SK-N-SH treated with all-trans-retinoic acid at 6 μM for 48 hours (cell line): ENCODE data around the gene FRMD5.
A peak's percentile ranks its signal among the peaks of the same experiment; 100 is the strongest.

Experiments
- ATAC-seq: fragments of 200-7000 bp; cut with Tn5 transposase; 3 replicates; pipeline ENCODE4 v1.9.1; 2020; ENCODE audit warnings: mild to moderate bottlenecking, moderate library complexity
- ARNTL ChIP-seq: fragments of 450-650 bp; formaldehyde crosslinking; IDR thresholded peaks from 2 replicates; pipeline ENCODE4 v1.5.0; 2020; ENCODE audit warnings: low read depth, mild to moderate bottlenecking, moderate library complexity, borderline replicate concordance
- BACH2 ChIP-seq: fragments of 250-450 bp; sonication (Bioruptor Pico); IDR thresholded peaks from 2 replicates; pipeline ENCODE4 v1.9.0; 2021; ENCODE audit warnings: mild to moderate bottlenecking, borderline replicate concordance
- CSDC2 ChIP-seq: fragments of 250-450 bp; sonication (Bioruptor Pico); IDR thresholded peaks from 2 replicates; pipeline ENCODE4 v1.5.0; 2020; ENCODE audit warnings: mild to moderate bottlenecking, moderate library complexity
- ESRRG ChIP-seq: fragments of 250-450 bp; sonication (Bioruptor Pico); IDR thresholded peaks from 2 replicates; pipeline ENCODE4 v1.6.1; 2021; ENCODE audit warnings: mild to moderate bottlenecking
- GLIS3 ChIP-seq: fragments of 250-450 bp; sonication (Bioruptor Pico); IDR thresholded peaks from 2 replicates; pipeline ENCODE4 v1.5.0; 2020; ENCODE audit warnings: mild to moderate bottlenecking, moderate library complexity
- ISL1 ChIP-seq: fragments of 250-450 bp; sonication (Bioruptor Pico); IDR thresholded peaks from 2 replicates; pipeline ENCODE4 v2.1.2; 2022; ENCODE audit warnings: mild to moderate bottlenecking, moderate library complexity
- OSR1 ChIP-seq: fragments of 250-450 bp; sonication (Bioruptor Pico); IDR thresholded peaks from 2 replicates; pipeline ENCODE4 v1.8.0; 2022; ENCODE audit warnings: moderate library complexity, mild to moderate bottlenecking, inconsistent platforms
- PPARA ChIP-seq: fragments of 250-450 bp; sonication (Bioruptor Pico); IDR thresholded peaks from 2 replicates; pipeline ENCODE4 v1.5.0; 2020; ENCODE audit warnings: mild to moderate bottlenecking, borderline replicate concordance
- RARB ChIP-seq: fragments of 250-450 bp; sonication (Bioruptor Pico); IDR thresholded peaks from 2 replicates; pipeline ENCODE4 v1.8.0; 2021; ENCODE audit warnings: mild to moderate bottlenecking, moderate library complexity
- SNAI2 ChIP-seq: fragments of 250-450 bp; sonication (Bioruptor Pico); IDR thresholded peaks from 2 replicates; pipeline ENCODE4 v1.5.0; 2020; ENCODE audit warnings: mild to moderate bottlenecking, moderate library complexity
- TCF4 ChIP-seq: fragments of 250-450 bp; sonication (Bioruptor Pico); IDR thresholded peaks from 2 replicates; pipeline ENCODE4 v1.8.0; 2021; ENCODE audit warnings: mild to moderate bottlenecking, moderate library complexity, borderline replicate concordance
- TOX ChIP-seq: fragments of 250-450 bp; sonication (Bioruptor Pico); IDR thresholded peaks from 2 replicates; pipeline ENCODE4 v1.8.0; 2021; ENCODE audit warnings: mild to moderate bottlenecking, moderate library complexity, borderline replicate concordance
- ZC3H10 ChIP-seq: fragments of 250-450 bp; sonication (Bioruptor Pico); IDR thresholded peaks from 2 replicates; pipeline ENCODE4 v1.5.1; 2021; ENCODE audit warnings: mild to moderate bottlenecking, moderate library complexity
- ZFP3 ChIP-seq: fragments of 250-450 bp; sonication (Bioruptor Pico); IDR thresholded peaks from 2 replicates; pipeline ENCODE4 v1.5.0; 2020; ENCODE audit warnings: mild to moderate bottlenecking, moderate library complexity
- ZFP30 ChIP-seq: fragments of 450-650 bp; formaldehyde crosslinking; IDR thresholded peaks from 2 replicates; pipeline ENCODE4 v1.5.0; 2022; ENCODE audit warnings: mild to moderate bottlenecking, moderate library complexity
- ZNF565 ChIP-seq: fragments of 450-650 bp; formaldehyde crosslinking; conservative IDR thresholded peaks from 2 replicates; pipeline ENCODE4 v1.5.0; 2020; ENCODE audit warnings: low read depth, mild to moderate bottlenecking, moderate library complexity
- ZNF70 ChIP-seq: fragments of 450-650 bp; formaldehyde crosslinking; IDR thresholded peaks from 2 replicates; pipeline ENCODE4 v1.5.0; 2020; ENCODE audit warnings: mild to moderate bottlenecking, moderate library complexity
- ZNF8 ChIP-seq: fragments of 450-650 bp; formaldehyde crosslinking; IDR thresholded peaks from 2 replicates; pipeline ENCODE4 v1.5.0; 2020; ENCODE audit warnings: mild to moderate bottlenecking, moderate library complexity
- TF ChIP-seq, protein P1 (sequence below): fragments of 250-450 bp; sonication (Bioruptor Pico); IDR thresholded peaks from 2 replicates; pipeline ENCODE4 v1.8.0; 2021; ENCODE audit warnings: low read depth, mild to moderate bottlenecking, moderate library complexity, borderline replicate concordance
- TF ChIP-seq, protein P2 (sequence below): fragments of 250-450 bp; sonication (Bioruptor Pico); IDR thresholded peaks from 2 replicates; pipeline ENCODE4 v1.5.1; 2020; ENCODE audit warnings: low read depth, mild to moderate bottlenecking, moderate library complexity
- TF ChIP-seq, protein P3 (sequence below): fragments of 250-450 bp; sonication (Bioruptor Pico); IDR thresholded peaks from 2 replicates; pipeline ENCODE4 v1.5.1; 2021; ENCODE audit warnings: mild to moderate bottlenecking, moderate library complexity
- TF ChIP-seq, protein P4 (sequence below): fragments of 250-450 bp; sonication (Bioruptor Pico); IDR thresholded peaks from 2 replicates; pipeline ENCODE4 v1.8.0; 2020; ENCODE audit warnings: mild to moderate bottlenecking, moderate library complexity, borderline replicate concordance
- TF ChIP-seq, protein P5 (sequence below): fragments of 250-450 bp; sonication (Bioruptor Pico); IDR thresholded peaks from 2 replicates; pipeline ENCODE4 v1.5.0; 2020; ENCODE audit warnings: mild to moderate bottlenecking, moderate library complexity

Gene FRMD5

DNA sequence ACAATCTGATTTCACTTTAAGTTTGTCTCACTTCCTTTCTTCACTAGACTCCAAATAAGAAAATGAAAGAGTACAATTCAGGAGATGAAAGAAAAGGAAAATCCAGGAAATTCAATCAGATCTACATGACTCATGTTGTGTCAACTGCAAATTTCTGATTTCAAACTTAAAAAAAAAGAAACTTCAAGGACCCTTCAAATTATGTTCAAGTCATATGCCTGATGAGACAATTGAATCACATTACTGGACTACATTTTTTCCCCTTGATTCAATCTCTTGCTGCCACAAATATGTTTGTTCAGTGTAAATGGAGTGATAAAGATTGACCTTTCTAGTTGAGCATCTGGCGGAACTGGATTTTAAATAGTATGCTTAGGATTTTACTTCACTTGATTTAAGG lies 37.4 kb downstream of the FRMD5 start:
- TF ChIP-seq PPARA (no peak), GLIS3 (no peak), TCF4 (CRISPR knock-in tag) (no peak), TOX (CRISPR knock-in tag) (no peak), SNAI2 (CRISPR knock-in tag) (no peak), CSDC2 (peak; percentile 46; the same call in 1 of the 2 replicates), BACH2 (CRISPR knock-in tag) (no peak), OSR1 (CRISPR knock-in tag) (no peak), ZNF565 (no peak), ZNF8 (CRISPR knock-in tag) (no peak), ISL1 (CRISPR knock-in tag) (peak; percentile 96), ZNF70 (no peak), ESRRG (no peak), ZFP3 (CRISPR knock-in tag) (0 out of 2 replicates have a peak, but pooled peaks have one; percentile 53), RARB (CRISPR knock-in tag) (no peak), ZFP30 (CRISPR knock-in tag) (no peak), ZC3H10 (CRISPR knock-in tag) (peak; percentile 94), ARNTL (CRISPR knock-in tag) (no peak)
- TF ChIP-seq, protein P1, sequence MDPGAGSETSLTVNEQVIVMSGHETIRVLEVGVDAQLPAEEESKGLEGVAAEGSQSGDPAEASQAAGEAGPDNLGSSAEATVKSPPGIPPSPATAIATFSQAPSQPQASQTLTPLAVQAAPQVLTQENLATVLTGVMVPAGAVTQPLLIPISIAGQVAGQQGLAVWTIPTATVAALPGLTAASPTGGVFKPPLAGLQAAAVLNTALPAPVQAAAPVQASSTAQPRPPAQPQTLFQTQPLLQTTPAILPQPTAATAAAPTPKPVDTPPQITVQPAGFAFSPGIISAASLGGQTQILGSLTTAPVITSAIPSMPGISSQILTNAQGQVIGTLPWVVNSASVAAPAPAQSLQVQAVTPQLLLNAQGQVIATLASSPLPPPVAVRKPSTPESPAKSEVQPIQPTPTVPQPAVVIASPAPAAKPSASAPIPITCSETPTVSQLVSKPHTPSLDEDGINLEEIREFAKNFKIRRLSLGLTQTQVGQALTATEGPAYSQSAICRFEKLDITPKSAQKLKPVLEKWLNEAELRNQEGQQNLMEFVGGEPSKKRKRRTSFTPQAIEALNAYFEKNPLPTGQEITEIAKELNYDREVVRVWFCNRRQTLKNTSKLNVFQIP (CRISPR knock-in tag): peak; percentile 87; the same call in 1 of the 2 replicates
- TF ChIP-seq, protein P2, sequence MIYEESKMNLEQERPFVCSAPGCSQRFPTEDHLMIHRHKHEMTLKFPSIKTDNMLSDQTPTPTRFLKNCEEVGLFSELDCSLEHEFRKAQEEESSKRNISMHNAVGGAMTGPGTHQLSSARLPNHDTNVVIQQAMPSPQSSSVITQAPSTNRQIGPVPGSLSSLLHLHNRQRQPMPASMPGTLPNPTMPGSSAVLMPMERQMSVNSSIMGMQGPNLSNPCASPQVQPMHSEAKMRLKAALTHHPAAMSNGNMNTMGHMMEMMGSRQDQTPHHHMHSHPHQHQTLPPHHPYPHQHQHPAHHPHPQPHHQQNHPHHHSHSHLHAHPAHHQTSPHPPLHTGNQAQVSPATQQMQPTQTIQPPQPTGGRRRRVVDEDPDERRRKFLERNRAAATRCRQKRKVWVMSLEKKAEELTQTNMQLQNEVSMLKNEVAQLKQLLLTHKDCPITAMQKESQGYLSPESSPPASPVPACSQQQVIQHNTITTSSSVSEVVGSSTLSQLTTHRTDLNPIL: peak; percentile 88
- TF ChIP-seq, protein P3, sequence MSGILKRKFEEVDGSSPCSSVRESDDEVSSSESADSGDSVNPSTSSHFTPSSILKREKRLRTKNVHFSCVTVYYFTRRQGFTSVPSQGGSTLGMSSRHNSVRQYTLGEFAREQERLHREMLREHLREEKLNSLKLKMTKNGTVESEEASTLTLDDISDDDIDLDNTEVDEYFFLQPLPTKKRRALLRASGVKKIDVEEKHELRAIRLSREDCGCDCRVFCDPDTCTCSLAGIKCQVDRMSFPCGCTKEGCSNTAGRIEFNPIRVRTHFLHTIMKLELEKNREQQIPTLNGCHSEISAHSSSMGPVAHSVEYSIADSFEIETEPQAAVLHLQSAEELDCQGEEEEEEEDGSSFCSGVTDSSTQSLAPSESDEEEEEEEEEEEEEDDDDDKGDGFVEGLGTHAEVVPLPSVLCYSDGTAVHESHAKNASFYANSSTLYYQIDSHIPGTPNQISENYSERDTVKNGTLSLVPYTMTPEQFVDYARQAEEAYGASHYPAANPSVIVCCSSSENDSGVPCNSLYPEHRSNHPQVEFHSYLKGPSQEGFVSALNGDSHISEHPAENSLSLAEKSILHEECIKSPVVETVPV: no peak
- TF ChIP-seq, protein P4, sequence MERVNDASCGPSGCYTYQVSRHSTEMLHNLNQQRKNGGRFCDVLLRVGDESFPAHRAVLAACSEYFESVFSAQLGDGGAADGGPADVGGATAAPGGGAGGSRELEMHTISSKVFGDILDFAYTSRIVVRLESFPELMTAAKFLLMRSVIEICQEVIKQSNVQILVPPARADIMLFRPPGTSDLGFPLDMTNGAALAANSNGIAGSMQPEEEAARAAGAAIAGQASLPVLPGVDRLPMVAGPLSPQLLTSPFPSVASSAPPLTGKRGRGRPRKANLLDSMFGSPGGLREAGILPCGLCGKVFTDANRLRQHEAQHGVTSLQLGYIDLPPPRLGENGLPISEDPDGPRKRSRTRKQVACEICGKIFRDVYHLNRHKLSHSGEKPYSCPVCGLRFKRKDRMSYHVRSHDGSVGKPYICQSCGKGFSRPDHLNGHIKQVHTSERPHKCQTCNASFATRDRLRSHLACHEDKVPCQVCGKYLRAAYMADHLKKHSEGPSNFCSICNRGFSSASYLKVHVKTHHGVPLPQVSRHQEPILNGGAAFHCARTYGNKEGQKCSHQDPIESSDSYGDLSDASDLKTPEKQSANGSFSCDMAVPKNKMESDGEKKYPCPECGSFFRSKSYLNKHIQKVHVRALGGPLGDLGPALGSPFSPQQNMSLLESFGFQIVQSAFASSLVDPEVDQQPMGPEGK: peak; percentile 63; the same call in 1 of the 2 replicates
- TF ChIP-seq, protein P5, sequence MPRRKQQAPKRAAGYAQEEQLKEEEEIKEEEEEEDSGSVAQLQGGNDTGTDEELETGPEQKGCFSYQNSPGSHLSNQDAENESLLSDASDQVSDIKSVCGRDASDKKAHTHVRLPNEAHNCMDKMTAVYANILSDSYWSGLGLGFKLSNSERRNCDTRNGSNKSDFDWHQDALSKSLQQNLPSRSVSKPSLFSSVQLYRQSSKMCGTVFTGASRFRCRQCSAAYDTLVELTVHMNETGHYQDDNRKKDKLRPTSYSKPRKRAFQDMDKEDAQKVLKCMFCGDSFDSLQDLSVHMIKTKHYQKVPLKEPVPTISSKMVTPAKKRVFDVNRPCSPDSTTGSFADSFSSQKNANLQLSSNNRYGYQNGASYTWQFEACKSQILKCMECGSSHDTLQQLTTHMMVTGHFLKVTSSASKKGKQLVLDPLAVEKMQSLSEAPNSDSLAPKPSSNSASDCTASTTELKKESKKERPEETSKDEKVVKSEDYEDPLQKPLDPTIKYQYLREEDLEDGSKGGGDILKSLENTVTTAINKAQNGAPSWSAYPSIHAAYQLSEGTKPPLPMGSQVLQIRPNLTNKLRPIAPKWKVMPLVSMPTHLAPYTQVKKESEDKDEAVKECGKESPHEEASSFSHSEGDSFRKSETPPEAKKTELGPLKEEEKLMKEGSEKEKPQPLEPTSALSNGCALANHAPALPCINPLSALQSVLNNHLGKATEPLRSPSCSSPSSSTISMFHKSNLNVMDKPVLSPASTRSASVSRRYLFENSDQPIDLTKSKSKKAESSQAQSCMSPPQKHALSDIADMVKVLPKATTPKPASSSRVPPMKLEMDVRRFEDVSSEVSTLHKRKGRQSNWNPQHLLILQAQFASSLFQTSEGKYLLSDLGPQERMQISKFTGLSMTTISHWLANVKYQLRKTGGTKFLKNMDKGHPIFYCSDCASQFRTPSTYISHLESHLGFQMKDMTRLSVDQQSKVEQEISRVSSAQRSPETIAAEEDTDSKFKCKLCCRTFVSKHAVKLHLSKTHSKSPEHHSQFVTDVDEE (CRISPR knock-in tag): no peak
- ATAC-seq: peak; percentile 94

DNA sequence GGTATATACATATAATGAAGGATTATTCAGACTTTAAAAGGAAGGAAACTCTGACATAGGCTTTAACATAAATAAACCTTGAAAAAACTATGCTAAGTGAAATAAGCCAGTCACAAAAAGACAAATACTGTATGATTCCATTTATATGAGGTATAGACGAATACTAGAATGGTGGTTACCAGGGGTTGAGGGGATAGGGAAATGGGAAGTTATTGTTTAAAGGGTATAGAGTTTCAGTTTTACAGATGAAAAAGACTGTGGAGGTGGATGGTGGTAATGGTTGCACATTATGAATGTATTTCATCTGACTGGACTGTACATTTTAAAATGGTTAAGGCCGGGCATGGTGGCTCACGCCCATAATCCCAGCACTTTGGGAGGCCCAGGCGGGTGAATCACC lies 41.7 kb downstream of the FRMD5 start:
- no peak for ATAC-seq
- TF ChIP-seq SNAI2 (CRISPR knock-in tag): no peak
- TF ChIP-seq, protein P2: no peak
- TF ChIP-seq CSDC2: no peak
- TF ChIP-seq RARB (CRISPR knock-in tag): no peak
- TF ChIP-seq, protein P4: no peak
- TF ChIP-seq ZNF70: no peak
- no peak for TF ChIP-seq ESRRG
- TF ChIP-seq, protein P5 (CRISPR knock-in tag): no peak
- TF ChIP-seq ZFP3 (CRISPR knock-in tag): no peak
- no peak for TF ChIP-seq BACH2 (CRISPR knock-in tag)
- TF ChIP-seq TCF4 (CRISPR knock-in tag): no peak
- TF ChIP-seq, protein P1 (CRISPR knock-in tag): no peak
